Measurements from ENCODE around the gene CNGB1.

CNGB1 gene

DNA sequence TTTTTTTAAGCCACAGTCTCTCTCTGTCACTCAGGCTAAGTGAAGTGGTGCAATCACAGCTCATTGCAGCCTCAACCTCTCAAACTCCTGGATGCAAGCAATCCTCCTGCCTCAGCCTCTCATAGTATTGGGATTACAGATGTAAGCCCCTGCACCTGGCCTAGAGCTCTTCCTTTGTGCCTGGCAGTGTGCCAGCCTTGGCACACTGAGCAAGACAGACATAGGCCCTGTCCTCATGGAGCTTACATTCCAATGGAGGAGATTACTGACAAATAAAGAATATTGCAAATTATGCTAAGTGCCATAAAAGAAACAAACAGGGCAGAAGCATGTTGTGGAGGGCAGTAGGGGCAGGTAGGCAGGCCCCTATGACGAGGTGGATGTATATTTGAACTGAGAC is 920 bp upstream of the CNGB1 start:
- DNase-seq = no peak

DNA sequence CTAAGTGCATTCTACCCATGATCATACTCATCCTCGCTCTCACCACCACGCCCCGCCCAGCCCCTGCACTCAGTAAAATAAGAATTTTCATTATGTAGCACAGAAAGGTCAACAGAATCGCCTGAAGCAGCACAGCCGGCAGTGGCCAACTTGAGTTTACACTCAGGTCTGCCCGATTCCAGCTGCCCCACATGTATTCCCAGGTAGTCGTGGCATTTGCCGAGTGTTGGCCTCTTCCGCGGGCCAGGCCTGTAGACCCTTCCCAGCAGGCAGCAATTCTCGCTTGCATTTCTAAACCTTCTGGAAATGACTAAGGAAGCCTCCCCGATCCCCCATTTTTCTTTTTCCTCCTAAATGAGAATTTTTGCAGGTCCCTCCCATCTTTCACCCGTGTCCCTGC is 609 bp downstream of the CNGB1 start:
- DNase-seq = no peak

DNA sequence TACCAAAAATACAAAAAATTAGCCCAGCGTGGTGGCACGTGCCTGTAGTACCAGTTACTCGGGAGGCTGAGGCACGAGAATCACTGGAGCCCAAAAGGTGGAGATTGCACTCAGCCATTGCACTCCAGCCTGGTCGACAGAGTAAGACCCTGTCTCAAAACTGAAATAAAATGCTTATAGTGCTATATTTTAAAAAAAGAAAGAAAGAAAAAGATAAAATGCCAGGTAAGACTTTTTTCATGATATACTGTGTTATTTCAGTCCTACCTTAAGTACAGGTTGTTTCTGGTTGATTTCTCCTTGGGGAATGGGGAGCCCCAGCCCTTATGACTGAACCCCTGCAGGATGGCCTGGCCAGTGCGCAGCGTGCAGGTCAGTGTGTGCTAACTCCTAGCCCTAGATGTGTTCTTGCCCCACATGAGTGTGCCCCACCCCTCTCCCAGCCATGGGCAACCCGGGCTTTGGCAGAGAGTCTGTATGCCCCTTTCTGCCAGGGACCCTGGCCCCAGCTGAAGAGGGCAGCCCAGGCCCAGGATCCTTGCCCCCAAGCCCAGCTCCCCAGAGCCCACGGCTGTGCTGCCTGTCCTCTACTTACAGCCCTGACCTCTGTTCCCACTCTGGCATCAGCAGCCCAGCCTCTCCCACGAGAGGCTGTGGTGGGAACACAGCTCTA is 1.3 kb downstream of the CNGB1 start:
- DNase-seq = no peak

DNA sequence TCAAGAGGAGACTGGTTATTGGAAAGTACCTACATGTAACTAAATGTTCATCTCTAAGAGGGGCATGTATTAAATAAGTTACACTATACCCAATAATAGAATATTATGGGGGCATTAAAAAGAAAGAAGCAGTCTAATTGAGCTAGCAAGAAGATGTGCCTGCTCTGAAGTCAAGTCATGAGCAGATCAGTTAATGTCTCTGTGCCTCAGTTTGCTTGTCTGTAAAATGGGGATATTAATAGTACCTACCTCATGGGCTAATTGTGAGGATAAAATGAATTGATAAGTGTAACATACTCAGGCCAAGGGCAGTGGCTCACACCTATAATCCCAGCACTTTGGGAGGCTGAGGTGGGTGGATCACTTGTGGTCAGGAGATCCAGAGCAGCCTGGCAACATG is 3.0 kb downstream of the CNGB1 start:
- no peak for DNase-seq

DNA sequence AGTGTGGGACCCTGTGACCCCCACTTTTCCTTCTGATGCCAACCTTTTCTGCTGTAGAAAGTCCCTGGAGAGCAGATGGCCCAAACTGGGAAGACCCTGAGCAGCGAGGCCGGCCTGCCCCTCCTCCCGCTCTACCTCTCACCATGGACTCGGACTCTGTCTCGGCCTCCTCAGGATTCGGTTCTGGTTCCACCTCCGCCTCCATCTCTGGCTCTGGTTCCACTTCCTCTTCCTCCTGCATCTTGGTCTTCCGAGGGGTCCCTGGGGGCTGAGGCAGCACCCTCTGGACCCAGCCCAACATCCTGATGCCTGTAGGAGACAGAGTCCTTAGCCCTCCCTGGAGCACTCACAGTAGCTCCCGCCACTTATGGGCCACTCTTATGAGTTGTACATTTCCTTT is 3.9 kb downstream of the CNGB1 start:
- DNase-seq = no peak

DNA sequence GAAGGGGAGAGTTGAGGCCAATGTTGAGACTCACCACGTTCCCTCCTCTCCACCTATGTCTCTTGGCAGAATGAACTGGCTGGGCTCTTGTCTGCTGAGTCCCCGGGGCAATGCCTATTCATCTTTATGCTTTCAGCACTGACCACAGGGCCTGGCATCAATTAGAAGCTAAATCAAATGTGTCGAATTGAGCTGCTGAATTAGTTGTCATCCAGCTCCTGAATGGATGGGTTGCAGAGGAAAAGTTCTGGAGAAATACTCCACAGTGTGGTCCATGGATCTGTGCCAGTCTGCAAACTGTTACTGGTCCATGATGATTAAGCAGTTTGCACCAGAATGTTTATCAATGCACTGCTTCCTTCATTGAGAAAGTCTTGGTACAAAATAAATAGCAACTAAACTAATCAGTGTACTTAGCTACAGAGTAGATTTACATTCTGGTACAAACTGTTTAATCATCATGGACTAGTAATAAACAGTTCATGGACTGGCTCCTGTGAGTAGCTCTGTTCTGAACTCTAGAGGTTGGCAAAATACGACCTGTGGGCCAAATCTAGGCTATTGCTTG is 4.6 kb downstream of the CNGB1 start:
- no peak for DNase-seq

DNA sequence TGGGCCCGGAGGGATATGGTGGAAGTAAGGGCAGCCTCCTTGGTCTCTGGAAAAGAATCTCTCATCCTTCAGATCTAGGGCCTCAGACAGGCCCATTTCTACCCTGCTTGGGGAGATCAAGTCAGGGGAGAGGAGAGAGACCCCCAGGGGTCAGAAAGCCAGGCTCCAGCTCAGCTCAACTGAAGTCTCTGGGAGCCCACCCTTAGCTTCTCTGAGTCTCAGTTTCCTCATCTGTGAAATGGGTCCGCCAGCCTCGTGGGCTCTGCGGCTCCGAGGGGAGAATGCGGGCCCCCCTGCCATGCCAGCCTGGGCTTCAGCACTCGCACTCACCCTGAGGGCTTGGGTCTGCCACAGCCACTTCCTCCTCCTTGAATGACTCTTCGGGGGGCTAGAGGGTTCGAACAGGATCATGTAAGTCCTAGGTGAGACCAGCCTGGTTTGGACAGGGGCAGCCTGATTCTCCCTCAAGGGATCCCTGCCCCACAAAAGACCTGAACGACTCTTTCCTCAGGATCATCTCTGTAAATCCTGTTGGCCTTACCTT is 6.7 kb downstream of the CNGB1 start:
- no peak for DNase-seq

DNA sequence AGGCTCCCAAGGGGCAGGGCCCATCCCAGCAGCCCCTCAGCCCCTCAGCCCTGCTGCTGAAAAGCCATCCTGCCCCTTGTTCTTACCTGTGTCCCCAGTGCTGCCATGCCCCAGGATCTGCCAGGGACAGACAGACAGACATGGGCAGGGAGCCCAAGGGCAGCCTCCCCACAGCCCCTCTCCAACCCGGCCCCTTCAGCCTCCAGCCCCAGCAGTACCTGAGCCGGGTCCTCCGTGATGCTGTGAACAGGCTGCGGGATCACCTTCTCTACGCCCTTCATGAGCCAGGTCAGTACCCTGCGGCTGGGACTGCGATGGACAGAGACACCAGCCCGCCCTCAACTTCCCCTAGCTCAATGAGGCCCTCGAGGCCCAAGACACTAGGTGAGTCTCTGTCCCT is 8.2 kb downstream of the CNGB1 start:
- no peak for DNase-seq

DNA sequence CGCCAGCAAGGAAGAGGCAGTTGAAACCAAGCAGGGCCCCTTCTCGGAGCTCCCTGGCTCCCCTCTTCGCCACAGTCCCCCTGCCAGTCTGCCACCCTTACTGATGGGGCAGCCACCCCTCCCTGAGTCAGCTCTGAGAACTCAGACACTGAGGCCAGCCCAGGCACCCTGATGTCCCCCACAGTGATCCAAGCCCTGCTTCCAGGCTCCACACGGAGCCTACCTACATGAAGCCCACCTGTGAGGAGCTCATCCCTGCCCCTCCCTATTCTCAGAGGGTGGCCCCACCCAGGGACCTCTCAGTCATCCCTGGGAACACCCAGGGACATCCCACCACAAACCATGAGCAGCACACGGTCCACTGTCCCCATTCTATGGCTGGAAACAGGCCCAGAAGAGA is 8.9 kb downstream of the CNGB1 start:
- DNase-seq = no peak

DNA sequence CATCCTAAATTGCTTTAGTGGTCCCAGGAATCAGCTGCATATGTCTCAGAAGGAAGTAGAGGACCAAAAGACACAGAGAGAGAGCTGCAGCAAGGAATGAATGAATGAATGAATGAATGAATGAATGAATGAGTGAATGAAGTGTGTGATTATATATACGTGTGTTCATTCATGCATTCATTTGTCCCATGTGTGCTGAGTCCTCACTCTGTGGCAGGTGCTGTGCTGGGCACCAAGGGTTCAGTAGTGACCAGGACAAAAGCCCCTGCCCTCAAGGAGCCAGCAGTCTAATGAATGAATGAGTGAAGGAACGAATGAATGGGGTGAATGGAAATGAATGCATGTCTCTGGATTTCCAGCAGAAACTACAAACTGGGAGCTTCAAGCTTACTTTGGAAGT is 9.4 kb downstream of the CNGB1 start:
- DNase-seq = no peak

DNA sequence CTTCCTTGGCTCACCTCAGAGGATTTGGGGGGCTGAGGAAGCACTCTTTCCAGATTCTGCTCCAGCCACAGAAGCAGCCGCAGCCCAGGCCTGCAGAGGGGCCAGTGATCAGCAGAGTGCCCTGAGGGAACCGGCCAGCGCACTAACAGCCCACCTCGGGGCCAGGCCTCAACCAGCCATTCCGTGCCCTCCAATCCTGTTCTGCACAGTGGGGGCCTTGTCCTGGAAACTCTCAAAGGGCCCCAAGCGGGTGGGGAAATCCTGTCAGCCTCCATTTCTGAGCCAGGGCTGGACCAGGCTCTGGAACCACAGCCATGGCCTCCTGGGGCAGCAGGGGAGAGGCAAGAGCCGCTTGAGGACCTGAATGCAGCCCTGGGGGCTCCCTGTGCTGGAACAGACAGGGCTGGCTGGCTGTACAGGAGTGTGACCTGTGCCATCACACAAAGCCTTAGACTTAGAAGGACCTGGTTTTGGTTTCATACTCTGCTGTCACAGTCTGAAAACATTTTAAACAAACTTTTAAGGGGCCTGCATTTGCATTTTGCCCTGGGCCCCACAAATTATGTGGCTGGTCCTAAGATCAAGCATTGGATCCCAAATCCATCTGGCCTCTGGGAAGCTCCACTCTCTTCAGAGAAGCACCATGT is 10.0 kb downstream of the CNGB1 start:
- no peak for DNase-seq

DNA sequence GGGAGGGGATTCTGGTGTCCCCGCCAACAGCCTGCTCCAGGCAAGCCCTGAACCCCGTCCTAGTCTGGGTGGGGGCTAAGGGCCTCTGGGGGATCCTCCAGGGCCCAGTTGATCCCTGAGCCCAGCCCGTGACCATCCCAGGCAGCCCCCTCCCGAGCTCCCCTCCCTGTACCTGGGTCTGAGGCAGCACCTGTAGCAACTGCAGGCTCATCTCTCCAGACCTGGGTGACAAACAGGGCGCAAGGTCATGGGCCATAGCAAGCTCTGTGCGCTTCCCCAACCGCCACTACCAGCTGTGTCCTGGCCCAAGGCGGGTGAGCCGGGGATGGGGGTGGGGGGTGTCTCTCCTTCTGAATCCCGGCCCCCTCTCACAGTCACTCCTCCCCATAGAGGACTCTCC is 10.6 kb downstream of the CNGB1 start:
- DNase-seq = no peak

DNA sequence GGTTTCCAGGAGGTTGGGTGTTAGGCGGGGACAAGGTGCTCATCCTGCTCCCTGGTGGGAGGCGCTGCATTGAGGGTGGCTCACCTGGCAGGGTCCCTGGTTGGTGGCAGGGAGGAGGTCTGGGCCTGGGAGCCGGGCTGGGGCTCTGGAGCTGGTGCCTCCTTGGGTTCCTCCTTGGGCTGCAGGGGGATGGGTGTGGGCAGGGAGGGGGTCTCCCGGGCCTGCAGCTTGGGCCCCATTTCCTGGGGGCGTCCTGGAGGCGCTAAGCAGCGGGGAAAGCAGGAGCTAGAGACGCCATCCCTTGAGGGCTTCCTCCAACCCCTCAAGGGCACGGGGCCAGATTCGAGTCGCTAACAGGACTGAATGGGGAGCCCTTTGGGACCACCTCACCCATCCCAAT is 11.1 kb downstream of the CNGB1 start:
- DNase-seq = no peak

DNA sequence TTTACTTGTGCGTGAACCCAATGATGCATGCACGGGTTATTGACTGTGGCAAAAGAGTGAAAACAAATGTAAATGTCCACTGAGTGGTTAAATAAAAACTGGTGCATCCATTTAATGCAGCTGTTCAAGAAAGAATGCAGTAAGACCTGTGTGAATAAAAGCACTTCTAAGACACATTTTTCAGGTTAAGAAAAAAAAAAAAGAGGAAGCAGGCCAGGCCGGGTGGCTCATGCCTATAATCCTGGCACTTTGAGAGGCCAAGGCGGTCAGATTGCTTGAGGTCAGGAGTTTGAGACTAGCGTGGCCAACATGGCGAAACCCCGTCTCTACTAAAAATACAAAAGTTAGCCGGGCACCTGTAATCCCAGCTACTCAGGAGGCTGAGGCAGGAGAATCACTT is 11.8 kb downstream of the CNGB1 start:
- peak in 3 of 4 experiments; percentile 15 to 37 (median 18) for DNase-seq

DNA sequence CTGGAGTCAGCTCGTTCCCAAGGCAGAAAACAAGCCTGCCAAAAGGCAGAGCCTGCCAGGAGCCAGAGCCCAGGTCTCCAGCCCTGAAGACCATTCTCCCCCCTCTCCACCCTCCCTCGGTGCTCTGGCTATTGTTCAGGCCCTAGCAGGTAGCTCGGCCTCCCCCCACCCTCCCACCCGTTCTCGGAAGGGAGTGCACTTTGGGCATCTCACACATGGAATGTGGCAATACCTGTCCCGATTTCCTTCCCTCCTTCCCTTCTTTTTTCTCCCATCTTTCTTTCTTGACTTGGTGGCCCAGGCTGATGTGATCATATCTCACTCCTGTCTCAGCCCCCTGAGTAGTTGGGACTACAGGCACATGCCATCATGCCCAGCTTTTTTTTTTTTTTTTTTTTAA is 12.4 kb downstream of the CNGB1 start:
- no peak for DNase-seq

DNA sequence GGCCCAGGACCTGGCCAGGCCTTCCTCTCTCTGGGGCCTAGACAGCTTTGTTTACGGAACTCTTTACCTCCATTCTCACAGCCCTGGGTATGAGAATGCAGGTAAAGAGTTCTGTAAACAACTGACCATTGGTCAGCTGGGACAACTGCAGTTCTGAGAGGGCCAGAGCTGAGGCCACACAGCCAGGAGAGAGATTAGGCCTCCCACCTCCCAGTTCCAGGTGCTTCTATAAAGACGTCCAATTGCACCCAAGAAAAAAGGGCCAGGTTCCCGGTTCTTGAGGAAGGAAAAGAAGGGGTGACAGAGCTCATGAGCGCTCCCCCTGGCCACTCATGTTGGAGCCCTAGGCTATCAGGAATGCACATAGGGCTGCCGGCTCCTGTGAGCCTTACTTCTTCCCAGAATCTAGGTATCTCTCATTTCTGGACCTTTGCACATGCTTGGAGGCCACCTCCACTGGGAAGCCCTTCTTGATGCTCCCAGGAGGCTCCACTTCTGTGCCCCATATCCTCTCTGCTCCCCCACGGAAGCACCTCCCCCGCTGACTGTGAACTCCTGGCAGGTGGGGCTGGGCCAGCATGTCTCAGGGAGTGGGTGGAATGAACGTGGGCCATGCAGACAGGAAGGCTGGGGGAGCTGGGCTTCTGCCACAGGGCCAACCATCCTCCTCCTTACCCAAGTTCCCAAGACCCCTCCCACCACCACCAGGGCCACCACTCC is 13.1 kb downstream of the CNGB1 start:
- DNase-seq = no peak

DNA sequence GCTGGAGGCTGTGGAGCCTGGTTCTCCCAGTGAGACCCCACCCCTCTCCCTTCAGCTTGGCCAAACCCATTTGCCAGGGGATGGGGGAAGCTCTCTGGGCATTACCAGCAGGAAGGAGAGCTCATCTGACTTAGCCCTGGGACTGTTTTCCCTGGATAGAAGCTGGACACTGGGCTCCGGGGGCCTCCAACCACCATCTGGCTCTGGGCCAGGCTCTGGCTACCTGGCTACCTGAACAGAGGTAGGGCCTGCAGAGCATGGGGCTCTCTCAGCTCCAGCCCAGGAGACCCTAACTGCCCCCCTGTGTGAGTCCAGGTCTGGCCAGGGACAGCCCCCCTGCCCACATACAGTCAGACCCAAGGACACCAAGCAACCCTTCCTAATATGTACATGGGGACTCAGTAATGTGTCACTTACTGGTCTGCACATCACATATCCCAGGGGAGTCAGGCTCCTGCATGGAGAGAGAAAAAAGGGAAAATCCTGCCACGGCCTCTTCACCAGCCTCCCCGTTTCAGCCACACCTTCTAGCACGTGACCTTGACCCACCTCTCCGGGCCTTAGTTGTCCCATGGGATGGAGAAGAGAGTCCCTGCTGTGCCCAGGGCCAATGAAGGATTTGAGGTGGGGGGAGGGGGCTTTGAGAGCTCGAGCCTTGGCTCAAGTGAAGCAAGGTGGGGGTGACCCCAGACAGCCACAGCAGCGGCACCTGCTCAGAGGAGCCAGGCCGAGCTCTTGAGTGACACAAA is 13.8 kb downstream of the CNGB1 start:
- DNase-seq = no peak

DNA sequence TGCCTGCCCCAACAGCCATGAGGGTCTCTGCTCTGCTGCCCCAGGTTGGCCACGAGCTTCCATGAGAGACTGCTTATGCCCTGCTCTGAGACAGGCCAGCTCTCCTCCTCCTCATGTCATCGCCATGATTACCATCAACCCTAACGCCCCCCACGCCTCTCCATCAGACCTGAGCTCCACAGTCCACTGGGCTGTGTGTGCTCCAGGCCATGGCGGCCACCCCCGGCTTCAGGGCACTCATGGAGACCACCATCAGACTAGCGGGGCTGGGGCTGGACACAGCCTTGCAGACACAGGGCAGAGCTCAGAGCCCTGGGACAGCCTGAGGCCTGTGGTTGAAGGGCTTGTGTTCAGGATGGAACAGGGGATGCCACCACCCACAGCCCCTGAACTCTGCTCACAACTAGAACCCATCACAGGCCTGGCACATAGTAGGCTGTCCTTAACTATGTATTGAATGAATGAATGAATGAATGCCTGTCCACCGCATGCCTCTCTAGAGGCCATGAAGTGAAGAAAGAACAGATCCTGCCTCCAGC is 14.6 kb downstream of the CNGB1 start:
- DNase-seq = no peak

DNA sequence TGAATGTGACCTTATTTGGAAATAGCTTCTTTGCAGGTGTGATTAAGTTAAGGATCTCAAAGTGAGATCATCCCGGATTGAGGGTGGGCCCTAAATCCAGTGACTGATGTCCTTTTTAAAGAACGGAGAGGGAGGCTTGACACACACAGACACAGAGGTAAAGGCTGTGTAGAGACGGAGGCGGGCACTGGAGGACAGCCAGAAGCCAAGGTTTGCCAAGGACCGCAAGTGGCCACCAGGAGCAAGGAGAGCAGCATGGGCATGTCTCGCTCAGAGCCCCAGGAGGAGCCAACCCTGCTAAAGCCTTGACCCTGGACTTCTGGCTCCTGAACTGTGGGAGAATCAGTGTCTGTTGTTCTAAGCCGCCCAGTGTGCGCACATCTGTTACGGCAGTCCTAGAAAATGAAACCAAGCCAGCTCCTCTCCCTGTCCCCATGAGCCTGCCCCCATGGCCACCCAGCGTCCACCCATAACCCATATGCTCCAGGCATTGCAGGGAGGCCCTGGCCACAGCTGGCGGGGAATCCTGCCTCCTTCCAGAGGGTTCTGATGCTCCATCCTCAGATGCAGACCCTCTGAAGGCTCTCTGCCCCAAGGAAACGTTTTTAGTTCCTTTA is 15.2 kb downstream of the CNGB1 start:
- no peak for DNase-seq

DNA sequence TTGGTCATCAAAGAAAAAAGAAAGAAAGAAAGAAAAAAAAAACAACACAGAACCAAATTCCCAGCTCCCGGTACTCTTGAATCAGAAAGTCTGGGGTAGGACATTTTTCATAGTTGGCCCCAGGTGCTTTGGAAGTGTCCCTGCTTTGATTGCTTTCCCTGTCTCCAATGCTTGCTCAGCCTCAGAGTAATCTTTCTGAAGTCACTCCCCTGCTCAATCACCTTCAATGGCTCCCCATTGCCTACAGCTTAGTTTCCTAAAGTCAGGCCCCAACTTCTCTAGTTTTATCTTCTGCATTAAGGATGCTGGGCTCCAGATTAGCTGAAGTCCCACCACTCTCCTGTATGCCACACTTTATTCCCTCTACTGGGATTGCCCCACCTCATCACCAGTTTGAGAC is 17.1 kb downstream of the CNGB1 start:
- DNase-seq = no peak

DNA sequence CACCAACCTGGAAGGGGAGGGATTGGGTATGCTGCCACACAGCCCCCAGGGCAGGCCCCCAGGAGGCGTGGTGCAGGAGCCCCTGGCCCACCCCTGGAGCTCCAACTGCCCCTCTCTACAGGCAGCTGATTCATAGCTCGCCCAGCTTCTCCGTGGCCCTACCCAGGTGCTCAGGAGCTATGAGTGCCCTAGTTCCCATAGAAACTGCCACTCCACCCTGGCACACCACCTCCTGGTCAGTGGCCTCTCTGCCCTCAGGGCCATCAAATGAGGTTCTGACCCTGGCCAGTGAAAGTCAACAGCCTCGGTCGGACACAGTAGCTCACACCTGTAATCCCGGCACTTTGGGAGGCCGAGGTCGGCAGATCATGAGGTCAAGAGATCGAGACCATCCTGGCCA is 18.0 kb downstream of the CNGB1 start:
- no peak for DNase-seq
